HG03457 (cell line): ENCODE results near the gene PEX3.
A peak's percentile ranks its signal among the peaks of the same experiment; 100 is the strongest.
"Not testable (repeated sequence)": the region's sequence is repeated elsewhere in the genome, so short reads cannot be mapped to it uniquely, and the experiment has no call there.

Source experiments
- ATAC-seq: cut with Tn5 transposase; IDR thresholded peaks from one replicate; pipeline ENCODE4 v1.9.1; 2021; ENCODE audit warnings: moderate number of reproducible peaks; ENCODE audit not compliant: unreplicated experiment

The PEX3 gene

DNA sequence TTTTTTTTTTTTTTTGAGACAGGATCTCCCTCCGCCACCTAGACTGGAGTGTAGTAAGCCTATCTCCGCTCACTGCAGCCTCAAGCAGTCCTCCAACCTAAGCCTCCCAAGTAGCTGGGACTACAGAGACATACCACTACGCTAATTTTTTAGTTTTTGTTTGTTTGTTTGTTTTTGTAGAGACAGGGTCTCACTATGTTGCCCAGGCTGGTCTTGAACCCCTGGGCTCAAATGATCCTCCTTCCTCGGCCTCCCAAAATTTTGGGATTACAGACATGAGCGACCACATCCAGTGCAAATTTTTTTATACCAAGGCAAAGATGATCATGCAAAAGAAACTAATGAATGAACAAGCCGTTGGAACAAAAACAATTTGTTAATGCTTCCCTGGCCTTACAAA is 55.6 kb downstream of the PEX3 start:
- ATAC-seq: no peak

DNA sequence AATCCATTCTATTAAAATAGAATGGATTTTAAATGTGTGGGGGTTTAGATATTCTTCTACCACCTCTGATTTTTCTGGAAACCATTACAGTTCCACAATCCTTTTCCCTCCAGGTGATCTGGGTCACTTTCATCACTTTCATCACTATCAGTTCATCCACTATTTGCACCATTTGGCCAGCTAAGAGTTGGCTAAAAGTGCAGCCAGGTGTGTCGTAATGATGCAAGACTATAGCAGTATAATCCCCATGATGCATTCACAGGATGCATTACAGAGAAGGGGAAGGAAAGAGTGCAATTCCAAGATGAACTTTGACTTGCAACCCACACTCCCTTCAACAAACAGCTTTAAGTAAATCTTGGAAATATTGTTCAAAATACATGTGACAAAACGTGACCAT is 56.0 kb downstream of the PEX3 start:
- ATAC-seq: no peak

DNA sequence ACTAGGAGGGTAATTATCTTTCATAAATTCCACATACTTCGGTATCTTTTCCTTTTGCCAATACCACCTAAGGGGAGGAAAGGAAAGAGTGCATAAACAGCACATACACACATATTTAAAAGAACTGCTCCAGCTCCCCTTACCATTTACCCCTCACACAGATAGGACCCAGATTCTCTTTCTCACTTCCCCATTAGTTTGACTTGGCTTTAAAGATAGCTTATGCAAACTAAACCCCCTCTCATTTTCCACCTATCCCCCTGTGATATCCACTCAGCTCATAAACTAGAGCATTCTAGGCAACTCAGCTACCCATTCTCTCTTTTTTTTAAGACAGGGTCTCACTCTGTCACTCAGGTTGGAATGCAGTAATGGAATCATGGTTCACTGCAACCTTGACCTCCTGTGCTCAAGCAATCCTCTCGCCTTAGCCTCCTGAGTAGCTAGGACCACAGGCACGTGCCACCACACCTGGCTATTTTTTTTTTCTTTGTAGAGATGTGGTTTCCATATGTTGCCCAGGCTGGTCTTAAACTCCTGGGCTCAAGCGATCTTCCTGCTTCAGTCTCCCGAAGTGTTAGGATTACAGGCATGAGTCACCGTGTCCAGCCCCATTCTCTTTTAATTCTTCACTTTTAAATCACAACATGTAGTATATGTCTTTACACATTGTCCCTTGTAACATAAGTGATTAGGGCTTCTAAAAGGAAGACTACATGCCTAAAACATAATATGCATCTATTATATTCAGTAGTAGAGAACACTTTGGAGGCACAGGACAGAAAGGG is 56.9 kb downstream of the PEX3 start:
- ATAC-seq: no peak

DNA sequence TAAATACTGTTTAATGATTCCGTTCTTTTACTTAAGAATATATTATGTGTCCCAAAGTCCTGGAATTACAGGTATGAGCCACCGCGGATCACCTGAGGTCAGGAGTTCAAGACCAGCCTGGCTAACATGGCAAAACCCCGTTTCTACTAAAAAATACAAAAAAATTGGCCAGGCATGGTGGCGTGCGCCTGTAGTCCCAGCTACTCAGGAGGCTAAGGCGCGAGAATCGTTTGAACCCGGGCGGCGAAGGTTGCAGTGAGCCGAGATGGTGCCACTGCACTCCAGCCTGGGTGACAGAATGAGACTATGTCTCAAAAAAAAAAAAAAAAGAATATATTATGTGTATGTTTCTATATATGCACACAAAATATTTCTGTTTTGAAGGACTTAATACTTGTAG is 59.7 kb downstream of the PEX3 start:
- not testable (repeated sequence) for ATAC-seq

DNA sequence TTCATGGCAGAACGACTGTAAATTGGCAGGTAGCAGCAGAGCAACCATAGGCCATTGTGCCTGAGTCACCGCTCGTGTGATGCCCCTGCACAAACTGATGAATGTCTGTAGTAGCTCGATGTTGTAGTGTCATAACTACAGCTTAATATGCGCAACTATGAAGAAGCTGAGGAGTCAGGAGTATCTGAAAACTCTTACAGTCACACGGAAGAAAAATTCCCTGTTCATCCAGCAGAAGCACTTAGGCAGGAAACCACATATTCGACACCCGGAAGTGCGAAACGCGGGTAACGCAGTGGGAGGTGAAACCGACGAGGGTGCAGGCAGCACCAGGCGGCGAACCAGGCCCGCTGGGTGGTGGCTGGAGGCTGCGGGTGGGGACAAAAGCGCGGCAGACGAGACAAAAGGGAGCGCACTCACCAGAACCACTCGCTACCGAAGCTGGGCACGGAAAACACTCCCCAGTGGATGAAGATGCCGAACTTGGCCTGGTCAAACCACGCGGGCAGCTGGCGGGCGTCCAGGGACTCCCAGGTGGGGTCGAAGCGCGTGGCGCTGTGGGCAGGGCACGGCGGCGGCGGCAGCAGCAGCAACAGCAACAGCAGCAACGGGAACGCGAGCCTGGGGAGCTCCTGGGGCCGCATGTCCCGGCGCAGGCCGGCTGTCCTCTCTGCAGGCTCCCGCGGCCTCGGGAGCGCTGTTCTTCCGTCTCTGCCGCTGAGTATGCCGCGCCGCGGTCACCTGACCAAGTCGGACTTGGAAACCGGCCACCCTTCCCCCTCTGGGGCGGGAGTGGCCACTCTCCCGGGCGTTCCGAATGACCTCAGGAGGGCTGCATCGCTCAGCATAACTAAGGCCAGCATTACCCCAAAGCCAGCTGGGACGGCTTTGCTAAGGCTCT is 60.6 kb downstream of the PEX3 start, which contains the start of gene FUCA2:
FUCA2 (minus strand) TSS at position 730 of the 901 bp plus-strand sequence; CDS start at position 644, 86 bp downstream.
- ATAC-seq: peak; percentile 51

DNA sequence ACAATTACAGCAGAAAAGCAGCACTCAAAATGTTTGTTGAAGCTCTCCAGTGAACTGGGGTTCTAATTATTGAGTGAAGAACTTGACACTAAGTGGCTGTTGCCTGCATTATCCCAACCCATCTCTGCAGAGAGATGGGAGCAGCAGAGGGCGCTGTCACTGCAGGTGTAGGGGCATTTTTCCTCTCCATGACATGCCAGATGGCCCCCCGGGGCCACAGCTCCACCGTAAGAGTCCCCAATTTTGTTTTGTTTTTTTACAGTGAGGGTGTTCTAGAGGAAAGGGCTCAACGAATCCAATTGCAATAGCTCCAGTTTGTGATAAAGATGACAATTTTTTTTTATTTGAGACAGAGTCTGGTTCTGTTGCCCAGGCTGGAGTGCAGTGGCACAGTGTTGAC is 62.8 kb downstream of the PEX3 start:
- no peak for ATAC-seq

DNA sequence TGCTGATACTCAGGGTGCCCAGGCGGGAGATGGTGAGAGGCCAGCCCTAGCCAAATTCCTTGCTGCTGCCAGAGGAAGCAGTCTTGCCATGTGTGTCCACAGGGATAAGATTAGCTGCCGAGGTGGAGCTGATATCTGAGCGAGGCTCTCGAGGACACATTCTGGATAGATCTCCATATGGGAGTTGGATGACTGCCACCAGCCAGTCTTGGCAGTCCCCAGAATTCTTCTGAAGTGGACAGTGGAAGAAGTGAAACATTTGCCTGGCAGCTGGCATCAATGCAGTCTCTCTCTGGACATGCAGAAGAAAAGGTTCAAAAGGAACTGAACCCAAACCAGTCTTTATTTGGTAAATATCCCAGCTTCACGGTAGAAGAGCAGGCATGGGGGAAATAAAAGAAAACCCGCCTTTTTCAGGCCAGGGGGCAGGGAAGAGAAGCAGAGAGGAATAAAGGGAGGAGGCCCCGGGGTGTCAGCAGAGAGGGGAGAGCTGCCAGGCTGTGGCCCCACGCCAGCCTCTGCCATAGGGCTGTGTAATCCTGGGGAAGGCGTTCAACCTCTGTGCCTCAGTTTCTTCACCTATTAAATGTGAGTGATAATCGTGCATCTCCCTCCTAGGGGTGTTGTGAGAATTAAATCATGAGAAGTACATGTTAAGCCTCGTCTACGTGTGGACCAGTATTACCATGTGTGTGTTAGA is 64.6 kb downstream of the PEX3 start:
- ATAC-seq: no peak

DNA sequence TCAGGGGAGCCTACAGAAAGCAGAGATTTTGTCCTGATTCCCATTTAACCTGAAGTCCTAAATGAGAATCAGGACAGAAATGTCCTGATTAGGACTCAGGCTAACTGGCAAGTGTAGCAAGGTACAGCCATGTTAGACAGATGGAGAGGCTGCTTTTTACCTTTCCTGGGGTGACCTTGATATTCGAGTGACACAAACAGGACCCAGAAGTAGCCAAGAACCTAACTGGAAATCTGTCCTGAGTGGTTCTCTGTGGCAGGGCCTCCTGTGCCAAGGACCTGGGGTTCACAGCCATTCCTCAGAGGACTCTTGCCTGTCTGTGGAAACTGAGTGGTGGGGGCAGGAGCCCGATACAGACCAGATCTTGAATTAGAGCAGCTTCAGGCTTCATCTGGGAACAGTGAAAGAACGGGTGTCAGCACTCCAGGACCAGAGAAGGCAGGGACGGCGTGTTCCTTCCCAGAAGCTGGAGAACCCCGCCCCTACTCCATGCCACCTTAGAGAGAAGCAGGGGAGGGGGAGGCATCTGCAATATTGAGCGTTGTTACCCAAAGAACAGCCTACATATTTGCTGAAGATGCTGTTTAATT is 65.3 kb downstream of the PEX3 start:
- no peak for ATAC-seq

DNA sequence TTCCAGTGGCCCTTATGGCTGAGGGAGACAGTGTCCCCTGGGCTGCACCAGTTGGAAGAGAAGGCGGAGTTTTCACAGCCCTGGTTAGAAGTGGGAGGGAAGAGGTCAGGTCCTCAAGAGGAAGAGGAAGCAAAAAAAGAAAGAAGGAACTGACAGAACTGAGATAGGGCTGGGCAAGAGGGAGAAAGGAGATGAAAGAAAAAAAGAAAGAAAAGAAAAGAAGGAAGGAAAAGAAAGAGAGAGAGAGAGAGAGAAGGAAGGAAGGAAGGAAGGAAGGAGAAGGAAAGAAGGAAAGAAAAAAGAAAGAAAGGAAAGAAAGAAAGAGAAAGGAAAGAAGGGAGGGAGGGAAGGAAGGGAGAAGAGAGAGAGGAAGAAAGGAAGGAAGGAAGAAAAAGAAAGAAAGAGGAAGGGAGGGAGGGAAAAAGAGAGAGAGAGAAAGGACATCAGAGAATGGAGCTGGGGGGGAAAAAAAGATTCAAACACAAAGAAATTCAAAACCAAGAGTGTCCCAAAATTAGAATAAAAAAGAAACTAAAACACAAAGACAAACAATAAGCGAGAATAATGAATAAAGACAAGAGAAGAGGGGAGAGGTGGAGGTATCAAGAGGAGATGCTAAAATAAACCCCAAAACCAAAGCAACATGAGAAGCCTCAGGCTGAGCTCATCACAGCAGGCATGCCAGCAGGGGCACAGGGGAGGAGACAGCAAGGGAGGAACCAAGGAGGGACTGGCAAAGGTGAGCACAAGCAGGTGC is 66.3 kb downstream of the PEX3 start:
- ATAC-seq: no peak

DNA sequence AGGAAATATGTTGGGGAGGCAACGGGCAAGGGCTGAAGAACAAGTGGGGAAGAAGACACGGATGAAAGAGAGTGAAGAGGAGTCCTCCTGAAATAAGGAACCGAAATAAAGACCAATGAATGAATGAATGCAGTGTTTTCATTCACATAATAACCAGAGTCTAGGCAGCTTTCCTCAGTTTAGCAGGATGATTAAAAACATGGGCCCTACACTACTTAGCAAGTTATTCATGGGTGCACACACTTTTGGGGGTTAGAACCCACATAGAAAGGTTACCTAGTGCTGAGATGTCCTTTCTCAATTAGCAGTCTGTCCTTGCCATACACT is 66.8 kb downstream of the PEX3 start:
- ATAC-seq: no peak

DNA sequence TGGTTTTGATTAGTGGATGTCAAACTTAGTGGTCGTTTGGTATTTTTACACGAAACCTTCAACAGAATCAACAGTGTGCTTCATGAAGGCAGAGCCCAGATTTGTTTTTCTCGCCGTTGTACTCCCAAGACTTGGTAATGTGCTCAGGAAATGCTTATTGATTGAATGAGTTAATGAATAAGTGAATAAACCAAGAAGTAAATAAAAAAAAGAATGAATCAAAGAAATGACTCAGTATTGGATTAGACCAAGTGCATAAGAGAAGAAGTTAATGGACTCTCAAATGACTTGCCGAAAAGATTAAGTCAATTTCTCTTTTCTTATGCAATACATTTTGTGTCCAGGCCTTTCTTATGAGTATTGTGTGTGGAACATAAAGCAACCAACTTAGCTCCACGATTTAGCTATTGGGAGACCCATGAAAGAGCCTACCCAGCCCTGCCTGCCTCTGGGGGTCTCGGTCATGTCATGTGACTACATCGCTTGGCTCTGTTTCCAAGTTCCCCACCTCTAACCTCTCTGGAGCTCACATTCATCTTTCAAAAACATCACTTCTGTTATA is 71.5 kb downstream of the PEX3 start:
- ATAC-seq: no peak

DNA sequence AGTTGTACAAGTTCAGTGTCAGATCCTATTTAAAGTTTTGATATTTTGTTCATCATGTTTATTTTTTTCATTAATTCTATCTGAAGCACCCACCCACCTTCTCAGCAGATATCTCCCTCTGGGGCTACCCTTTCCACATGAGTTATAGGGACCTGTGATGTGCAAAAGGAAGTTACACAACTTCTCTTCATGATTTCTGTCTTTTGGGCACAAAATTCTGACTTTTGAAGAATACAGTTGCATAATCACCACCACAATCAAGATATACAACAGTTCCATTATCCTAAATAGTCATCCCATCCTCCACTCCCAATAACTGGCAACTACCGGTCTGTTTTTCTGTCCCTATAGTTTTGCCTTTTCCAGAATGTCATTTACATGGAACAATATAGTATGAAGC is 74.8 kb downstream of the PEX3 start:
- no peak for ATAC-seq

DNA sequence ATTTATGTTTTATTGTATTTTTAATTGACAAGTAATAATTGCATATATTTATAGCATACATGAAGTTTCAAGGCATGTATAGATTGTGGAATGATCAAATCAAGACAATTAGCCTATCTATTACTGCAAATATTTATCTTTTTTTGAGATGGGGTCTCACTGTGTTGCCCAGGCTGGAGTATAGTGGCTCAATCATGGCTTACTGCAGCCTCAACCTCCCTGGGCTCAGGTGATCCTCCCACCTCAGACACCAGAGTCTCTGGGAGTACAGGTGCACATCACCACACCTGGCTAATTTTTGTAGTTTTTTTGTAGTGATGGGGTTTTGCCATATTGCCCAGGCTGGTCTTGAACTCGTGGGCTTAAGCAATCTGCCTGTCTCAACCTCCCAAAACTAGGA is 77.1 kb downstream of the PEX3 start:
- no peak for ATAC-seq

DNA sequence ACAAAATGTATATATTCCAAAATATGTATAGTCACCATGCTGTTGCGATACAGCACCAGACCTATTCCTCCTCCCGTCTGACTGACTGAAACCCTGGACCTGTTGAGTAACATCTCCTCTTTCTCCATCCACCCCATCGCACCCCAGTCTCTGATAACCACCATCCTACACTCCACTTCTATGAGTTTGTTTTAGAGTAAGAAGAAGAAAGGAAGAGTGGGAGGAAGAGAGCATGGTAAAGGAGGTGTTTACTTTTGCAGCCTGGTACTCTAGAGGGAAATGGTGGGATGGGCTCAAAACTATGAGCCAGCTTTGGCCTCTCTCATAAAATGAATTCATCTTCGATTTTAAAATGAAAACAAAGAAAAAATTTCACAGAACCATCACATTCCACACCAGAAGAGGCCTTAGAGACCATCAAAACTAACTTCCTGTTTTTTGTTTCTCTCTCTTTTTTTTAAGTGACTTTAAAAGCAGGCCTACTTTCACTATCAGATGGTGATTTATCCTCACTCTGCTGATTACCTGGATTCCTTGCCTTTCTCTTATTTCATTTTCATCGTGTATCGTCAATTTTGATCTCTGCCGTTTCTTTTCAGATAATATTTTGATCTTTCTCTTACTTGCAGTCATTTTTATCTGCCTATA is 77.7 kb downstream of the PEX3 start:
- no peak for ATAC-seq

DNA sequence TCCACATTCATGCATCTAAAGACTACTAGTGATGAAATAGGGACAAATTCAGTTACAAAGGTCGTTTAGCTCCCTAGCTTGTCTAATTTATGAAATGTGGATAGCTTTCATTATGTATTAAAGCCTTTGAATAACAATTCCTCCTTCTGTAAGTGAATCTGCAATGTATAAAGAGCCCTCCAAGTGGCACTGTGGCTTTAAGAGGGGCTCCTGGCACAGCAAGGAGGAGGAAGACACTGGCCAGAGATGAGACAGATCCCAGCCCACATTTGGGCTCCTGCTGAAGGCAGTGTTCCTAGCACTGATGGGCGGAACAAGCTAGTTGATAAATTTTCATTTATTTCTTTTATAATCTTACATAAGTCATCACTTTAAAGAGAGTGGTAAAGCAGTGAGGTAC is 78.5 kb downstream of the PEX3 start:
- no peak for ATAC-seq

DNA sequence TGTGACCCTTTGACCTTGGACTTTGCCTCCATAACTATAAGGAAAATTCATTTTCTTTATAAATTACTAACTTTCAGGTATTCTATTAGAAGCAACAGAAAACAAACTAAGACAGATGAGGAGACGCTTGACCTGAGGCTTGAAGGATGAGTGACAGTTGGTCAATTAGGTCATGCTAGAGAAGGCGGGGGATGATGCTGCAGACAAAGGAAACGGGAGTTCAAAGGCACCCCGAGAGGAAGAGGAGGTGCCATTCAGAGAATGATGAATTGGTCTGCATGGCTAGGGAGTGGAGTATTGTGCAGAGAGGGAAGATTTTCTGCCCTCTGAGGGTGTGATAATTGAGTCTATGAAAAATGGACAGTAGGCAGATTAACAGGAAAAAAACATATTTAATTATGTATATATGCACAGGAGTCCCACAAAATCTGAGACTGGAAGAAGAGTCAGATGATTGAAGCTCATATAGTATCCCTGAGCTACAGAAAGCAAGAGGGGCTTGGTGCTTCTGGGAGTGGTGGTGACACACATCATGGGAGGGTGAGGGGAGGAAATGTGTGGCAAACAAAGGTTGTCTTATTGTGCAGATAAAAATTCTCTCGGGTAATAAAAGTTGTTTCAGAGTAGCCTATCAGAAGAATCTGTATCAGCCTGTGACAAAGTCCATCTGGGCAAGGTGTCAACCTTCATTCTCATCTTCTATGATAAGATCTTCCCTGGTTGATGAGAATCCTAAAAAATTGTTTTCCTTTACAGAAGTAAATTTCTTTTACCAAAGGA is 81.3 kb downstream of the PEX3 start:
- no peak for ATAC-seq

DNA sequence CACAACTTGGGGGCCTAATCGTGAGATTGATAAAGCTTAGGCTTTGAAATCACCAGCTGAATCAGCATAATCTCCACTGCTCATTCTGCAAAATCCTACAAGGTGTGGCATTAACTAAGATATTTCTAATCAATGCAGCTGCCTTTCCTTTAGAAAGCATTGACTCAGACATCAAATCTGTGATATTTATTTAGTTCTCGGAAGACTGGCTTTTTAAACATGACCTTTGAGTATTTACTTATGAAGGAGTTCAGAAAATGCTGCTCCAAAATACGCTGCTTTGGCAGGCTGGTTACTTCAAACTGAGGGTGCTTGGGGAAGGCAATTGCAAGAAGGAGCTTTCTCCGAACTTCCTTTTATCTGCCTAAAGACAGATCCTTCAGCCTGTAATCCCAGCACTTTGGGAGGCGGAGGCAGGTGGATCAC is 84.6 kb downstream of the PEX3 start:
- ATAC-seq: no peak

DNA sequence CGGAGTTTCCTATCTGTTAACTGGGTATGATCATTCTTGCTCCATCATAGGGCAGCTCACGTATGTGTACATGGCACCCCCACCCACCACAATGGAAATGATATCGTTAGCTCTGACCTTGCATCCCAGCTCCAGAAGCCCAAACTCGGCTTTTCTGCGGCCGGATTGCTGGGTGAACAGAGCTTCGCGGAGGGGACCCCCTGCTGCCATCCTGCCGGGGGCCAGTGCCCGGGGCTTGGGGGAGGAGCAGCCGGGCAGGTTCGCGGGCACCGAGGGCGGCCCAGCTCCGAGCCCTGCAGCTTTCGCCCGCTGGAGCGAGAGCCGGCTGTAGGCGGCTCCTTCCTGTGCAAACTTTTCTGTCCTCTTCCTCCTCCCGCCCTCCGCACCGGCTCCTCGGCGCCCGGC is 85.9 kb downstream of the PEX3 start:
- ATAC-seq: peak; percentile 64
